Measurements from ENCODE around the gene B3GLCT. TPM values are rescaled to one million over a fixed set of nuclear protein-coding genes. Genes with fewer than 3 reads are reported as not detected.

The B3GLCT gene
- total and polyA plus RNA-seq, 2 of the 13 experiments (the other 11 are each of a cell fraction or from before 2014, with no cell fraction given), result 2.0 to 7.1 TPM

- TF ChIP-seq NFYB (CRISPR knock-in tag; IDR thresholded peaks at IDR 0.05), result peak; percentile 9; the same call in 1 of the 2 replicates
- peak; percentile 95 for TF ChIP-seq ZNF362 (CRISPR knock-in tag; IDR thresholded peaks at IDR 0.05; ENCODE audit: borderline replicate concordance)
- TF ChIP-seq KDM5A (IDR thresholded peaks at IDR 0.05; ENCODE audit: borderline replicate concordance, low read length), result peak; percentile 88; the same call in 1 of the 2 replicates
- TF ChIP-seq HHEX (CRISPR knock-in tag; IDR thresholded peaks at IDR 0.05), result no peak
- TF ChIP-seq SIN3A (IDR thresholded peaks at IDR 0.05; ENCODE audit: borderline replicate concordance, low read depth, low read length), result peak; percentile 64; the same call in 1 of the 2 replicates
- peak; percentile 88 for TF ChIP-seq SAP130 (CRISPR knock-in tag; IDR thresholded peaks at IDR 0.05; ENCODE audit: low read depth)
- TF ChIP-seq ZBTB39 (CRISPR knock-in tag; IDR thresholded peaks at IDR 0.05), result no peak
- no peak for TF ChIP-seq MLXIP (CRISPR knock-in tag; IDR thresholded peaks at IDR 0.05; ENCODE audit: borderline replicate concordance)
- TF ChIP-seq MTERF4 (CRISPR knock-in tag; IDR thresholded peaks at IDR 0.05), result no peak
- TF ChIP-seq ZBTB42 (CRISPR knock-in tag; IDR thresholded peaks at IDR 0.05), result peak; percentile 11; the same call in 1 of the 2 replicates
- TF ChIP-seq GFI1 (CRISPR knock-in tag; IDR thresholded peaks at IDR 0.05; ENCODE audit: borderline replicate concordance), result peak; percentile 58; the same call in 1 of the 2 replicates
- TF ChIP-seq ZNF772 (CRISPR knock-in tag; IDR thresholded peaks at IDR 0.05), result 0 out of 2 replicates have a peak, but pooled peaks have one; percentile 46
- TF ChIP-seq ZFP36L2 (CRISPR knock-in tag; IDR thresholded peaks at IDR 0.05), result no peak
- TF ChIP-seq ARID5B (CRISPR knock-in tag; IDR thresholded peaks at IDR 0.05), result no peak
- no peak for TF ChIP-seq KDM4B (CRISPR knock-in tag; IDR thresholded peaks at IDR 0.05)
- TF ChIP-seq MAFF (IDR thresholded peaks at IDR 0.05; ENCODE audit: low read depth, low read length), result no peak
Observed at GRCh38 chr13:31162151-31163008, 37.4 kb upstream of the B3GLCT start (continued).
